ENCODE results near the gene ALKBH3. TPM values are rescaled to one million over a fixed set of nuclear protein-coding genes. Genes with fewer than 3 reads are reported as not detected.

Gene ALKBH3
- 29.7 TPM for polyA plus RNA-seq (2012; ENCODE audit: insufficient read length, low read depth)

DNA sequence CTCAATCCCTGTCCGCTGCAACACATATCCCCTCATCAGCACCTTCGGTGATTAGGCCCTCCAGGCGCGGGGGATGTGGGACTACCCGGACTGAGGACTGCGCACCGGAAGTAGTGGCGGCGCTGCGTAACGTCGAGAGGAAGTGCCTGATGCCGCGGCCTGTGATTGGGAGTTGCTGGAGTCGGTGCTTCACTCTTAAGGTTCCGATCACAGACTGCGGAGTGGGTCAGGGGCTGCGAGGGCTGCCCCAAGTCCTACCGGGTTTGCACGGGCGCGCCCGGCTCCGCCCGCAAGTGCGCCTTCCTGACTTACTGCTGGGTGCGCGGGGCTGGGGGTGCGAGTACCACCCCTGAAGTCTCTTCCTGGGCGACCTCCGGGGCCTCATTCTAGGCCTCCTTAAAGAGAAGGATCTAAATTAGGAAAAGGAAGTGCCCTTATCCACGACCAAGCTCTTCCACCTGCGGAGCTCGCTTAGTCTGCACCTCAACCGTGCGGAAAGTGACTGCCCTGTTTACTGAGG, at the start of gene ALKBH3:
Gene ALKBH3 (plus strand): TSS at position 192 of the 520 bp plus-strand sequence. CDS start 1,822 bp downstream, outside the sequence.
- peak; percentile 54 for TF ChIP-seq POLR2AphosphoS5 (IDR thresholded peaks at IDR 0.05; ENCODE audit: low read depth, low read length)
- peak; percentile 85 for TF ChIP-seq FOXP2 (optimal IDR thresholded peaks at IDR 0.05; ENCODE audit: borderline replicate concordance, extremely low read depth, extremely low read length, insufficient read depth)
- TF ChIP-seq TAF1 (IDR thresholded peaks at IDR 0.05; ENCODE audit: borderline replicate concordance, insufficient read depth, low read length): peak; percentile 94
- TF ChIP-seq, protein P1, sequence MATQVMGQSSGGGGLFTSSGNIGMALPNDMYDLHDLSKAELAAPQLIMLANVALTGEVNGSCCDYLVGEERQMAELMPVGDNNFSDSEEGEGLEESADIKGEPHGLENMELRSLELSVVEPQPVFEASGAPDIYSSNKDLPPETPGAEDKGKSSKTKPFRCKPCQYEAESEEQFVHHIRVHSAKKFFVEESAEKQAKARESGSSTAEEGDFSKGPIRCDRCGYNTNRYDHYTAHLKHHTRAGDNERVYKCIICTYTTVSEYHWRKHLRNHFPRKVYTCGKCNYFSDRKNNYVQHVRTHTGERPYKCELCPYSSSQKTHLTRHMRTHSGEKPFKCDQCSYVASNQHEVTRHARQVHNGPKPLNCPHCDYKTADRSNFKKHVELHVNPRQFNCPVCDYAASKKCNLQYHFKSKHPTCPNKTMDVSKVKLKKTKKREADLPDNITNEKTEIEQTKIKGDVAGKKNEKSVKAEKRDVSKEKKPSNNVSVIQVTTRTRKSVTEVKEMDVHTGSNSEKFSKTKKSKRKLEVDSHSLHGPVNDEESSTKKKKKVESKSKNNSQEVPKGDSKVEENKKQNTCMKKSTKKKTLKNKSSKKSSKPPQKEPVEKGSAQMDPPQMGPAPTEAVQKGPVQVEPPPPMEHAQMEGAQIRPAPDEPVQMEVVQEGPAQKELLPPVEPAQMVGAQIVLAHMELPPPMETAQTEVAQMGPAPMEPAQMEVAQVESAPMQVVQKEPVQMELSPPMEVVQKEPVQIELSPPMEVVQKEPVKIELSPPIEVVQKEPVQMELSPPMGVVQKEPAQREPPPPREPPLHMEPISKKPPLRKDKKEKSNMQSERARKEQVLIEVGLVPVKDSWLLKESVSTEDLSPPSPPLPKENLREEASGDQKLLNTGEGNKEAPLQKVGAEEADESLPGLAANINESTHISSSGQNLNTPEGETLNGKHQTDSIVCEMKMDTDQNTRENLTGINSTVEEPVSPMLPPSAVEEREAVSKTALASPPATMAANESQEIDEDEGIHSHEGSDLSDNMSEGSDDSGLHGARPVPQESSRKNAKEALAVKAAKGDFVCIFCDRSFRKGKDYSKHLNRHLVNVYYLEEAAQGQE (IDR thresholded peaks at IDR 0.05; ENCODE audit: insufficient read depth in 1 of 2, low read depth in 2 of 2, low read length in 2 of 2): peak in 1 of 2 experiments; percentile 66; a peak in 2 of 4 replicates
- TF ChIP-seq SIN3A (IDR thresholded peaks at IDR 0.05; ENCODE audit: borderline replicate concordance, insufficient read depth, low read length): 0 out of 2 replicates have a peak, but pooled peaks have one; percentile 30

DNA sequence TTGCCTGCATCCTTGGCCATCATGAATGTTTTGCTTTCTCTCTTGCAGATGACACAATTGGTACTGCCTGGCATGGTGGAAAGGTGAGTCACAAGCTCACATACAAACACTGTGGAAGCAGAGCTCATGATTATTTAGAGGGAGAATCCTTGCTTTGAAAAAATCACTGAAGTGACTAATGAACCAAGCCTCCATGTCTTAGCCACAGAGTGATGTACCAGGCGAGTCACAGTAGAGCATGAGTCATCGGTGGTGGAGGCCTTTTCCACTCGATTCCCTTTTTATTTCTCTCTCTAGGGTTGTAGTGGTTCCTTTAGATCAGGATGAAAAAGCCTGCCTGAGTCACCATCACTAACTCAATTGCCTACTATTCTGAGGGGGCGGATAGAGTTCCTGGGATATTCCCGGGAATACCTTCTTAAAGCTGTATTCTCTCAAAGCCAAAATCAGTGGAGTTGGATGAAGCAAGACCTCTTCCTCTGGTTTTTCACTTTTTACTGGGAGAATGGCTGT, 49.6 kb upstream of the ALKBH3 start:
- TF ChIP-seq FOXP2 (optimal IDR thresholded peaks at IDR 0.05; ENCODE audit: borderline replicate concordance, extremely low read depth, extremely low read length, insufficient read depth): no peak
- TF ChIP-seq, protein P1 (IDR thresholded peaks at IDR 0.05; ENCODE audit: insufficient read depth in 1 of 2, low read depth in 2 of 2, low read length in 2 of 2): no peak
- TF ChIP-seq POLR2AphosphoS5 (IDR thresholded peaks at IDR 0.05; ENCODE audit: low read depth, low read length): no peak
- TF ChIP-seq TAF1 (IDR thresholded peaks at IDR 0.05; ENCODE audit: borderline replicate concordance, insufficient read depth, low read length): no peak
- peak; percentile 51; the same call in 1 of the 2 replicates for TF ChIP-seq SIN3A (IDR thresholded peaks at IDR 0.05; ENCODE audit: borderline replicate concordance, insufficient read depth, low read length)

DNA sequence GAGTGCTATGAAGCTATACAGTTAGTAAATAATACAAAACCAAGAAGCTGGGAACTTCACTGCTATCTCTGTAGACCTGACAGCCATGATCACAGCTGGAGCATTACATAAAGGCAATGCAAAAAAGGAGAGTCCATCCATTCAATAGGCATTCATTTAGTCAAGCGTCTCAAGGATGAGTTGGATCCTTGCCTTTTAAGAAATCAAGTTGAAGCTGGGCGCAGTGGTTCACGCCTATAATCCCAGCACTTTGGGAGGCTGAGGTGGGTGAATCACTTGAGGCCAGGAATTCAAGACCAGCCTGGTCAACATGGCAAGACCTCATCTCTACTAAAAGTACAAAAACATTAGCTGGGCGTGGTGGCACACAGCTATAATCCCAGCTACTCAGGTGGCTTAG, 48.1 kb upstream of the ALKBH3 start:
- TF ChIP-seq, protein P1 (IDR thresholded peaks at IDR 0.05; ENCODE audit: insufficient read depth in 1 of 2, low read depth in 2 of 2, low read length in 2 of 2): no peak
- no peak for TF ChIP-seq SIN3A (IDR thresholded peaks at IDR 0.05; ENCODE audit: borderline replicate concordance, insufficient read depth, low read length)
- no peak for TF ChIP-seq FOXP2 (optimal IDR thresholded peaks at IDR 0.05; ENCODE audit: borderline replicate concordance, extremely low read depth, extremely low read length, insufficient read depth)
- TF ChIP-seq POLR2AphosphoS5 (IDR thresholded peaks at IDR 0.05; ENCODE audit: low read depth, low read length): no peak
- TF ChIP-seq TAF1 (IDR thresholded peaks at IDR 0.05; ENCODE audit: borderline replicate concordance, insufficient read depth, low read length): no peak

DNA sequence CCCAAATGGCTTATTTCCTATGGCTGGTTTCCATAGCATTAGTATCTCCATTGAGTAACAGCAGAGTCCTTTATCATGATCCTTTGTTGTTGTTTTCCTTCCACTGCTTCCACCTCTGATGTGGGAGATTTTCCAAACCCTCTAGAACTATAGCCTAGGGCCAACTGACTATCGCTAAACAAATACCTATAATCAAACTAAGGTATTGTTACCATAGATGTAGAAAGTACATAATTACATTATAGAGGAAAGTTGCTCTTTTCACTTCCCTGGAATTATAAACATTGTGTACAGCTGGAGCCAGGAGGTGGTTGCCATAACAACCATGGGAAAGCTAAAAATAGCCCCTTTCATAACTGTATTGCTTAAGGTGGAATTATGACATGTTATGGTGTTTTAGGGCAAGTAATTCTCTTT, 47.0 kb upstream of the ALKBH3 start:
- no peak for TF ChIP-seq SIN3A (IDR thresholded peaks at IDR 0.05; ENCODE audit: borderline replicate concordance, insufficient read depth, low read length)
- TF ChIP-seq, protein P1 (IDR thresholded peaks at IDR 0.05; ENCODE audit: insufficient read depth in 1 of 2, low read depth in 2 of 2, low read length in 2 of 2): no peak
- no peak for TF ChIP-seq FOXP2 (optimal IDR thresholded peaks at IDR 0.05; ENCODE audit: borderline replicate concordance, extremely low read depth, extremely low read length, insufficient read depth)
- TF ChIP-seq POLR2AphosphoS5 (IDR thresholded peaks at IDR 0.05; ENCODE audit: low read depth, low read length): no peak
- no peak for TF ChIP-seq TAF1 (IDR thresholded peaks at IDR 0.05; ENCODE audit: borderline replicate concordance, insufficient read depth, low read length)

All from PFSK-1 (cell line).